Fibroblast of pulmonary artery (primary cell): ENCODE measurements around the gene ADORA3.

Source experiments
- DNase-seq: peaks from one replicate; pipeline ENCODE4 v3.0.0-alpha.2; 2010; ENCODE audit warnings: low read depth
- H3K4me3 ChIP-seq: replicated peaks from 2 replicates; pipeline ENCODE4 v1.5.1; 2011; ENCODE audit warnings: low read depth, mild to moderate bottlenecking, control low read depth, low read length, moderate library complexity
- TF ChIP-seq, protein P1 (sequence below): IDR thresholded peaks from 2 replicates; pipeline ENCODE4 v1.5.1; 2011; ENCODE audit warnings: mild to moderate bottlenecking, control low read depth, low read length, inconsistent platforms; ENCODE audit errors: missing control alignments

Gene ADORA3

GRCh38 chr1:111497592-111497991 lies 5.8 kb downstream of the ADORA3 start:
- no peak overlapping the region for H3K4me3 ChIP-seq
- no peak for DNase-seq
- TF ChIP-seq, protein P1, sequence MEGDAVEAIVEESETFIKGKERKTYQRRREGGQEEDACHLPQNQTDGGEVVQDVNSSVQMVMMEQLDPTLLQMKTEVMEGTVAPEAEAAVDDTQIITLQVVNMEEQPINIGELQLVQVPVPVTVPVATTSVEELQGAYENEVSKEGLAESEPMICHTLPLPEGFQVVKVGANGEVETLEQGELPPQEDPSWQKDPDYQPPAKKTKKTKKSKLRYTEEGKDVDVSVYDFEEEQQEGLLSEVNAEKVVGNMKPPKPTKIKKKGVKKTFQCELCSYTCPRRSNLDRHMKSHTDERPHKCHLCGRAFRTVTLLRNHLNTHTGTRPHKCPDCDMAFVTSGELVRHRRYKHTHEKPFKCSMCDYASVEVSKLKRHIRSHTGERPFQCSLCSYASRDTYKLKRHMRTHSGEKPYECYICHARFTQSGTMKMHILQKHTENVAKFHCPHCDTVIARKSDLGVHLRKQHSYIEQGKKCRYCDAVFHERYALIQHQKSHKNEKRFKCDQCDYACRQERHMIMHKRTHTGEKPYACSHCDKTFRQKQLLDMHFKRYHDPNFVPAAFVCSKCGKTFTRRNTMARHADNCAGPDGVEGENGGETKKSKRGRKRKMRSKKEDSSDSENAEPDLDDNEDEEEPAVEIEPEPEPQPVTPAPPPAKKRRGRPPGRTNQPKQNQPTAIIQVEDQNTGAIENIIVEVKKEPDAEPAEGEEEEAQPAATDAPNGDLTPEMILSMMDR, result no peak

GRCh38 chr1:111496398-111496797 lies 7.0 kb downstream of the ADORA3 start:
- H3K4me3 ChIP-seq, result no peak overlapping the region
- TF ChIP-seq, protein P1, result no peak
- DNase-seq, result no peak

GRCh38 chr1:111491070-111491469 lies 12.4 kb downstream of the ADORA3 start:
- TF ChIP-seq, protein P1, result no peak
- H3K4me3 ChIP-seq, result no peak overlapping the region
- no peak for DNase-seq

- no peak overlapping the region for H3K4me3 ChIP-seq
- TF ChIP-seq, protein P1, result no peak
- peak; percentile 11 for DNase-seq
Observed at GRCh38 chr1:111490220-111490619, 13.2 kb downstream of the ADORA3 start.

GRCh38 chr1:111489604-111490003 lies 13.8 kb downstream of the ADORA3 start:
- TF ChIP-seq, protein P1, result no peak
- H3K4me3 ChIP-seq, result no peak overlapping the region
- peak; percentile 64 for DNase-seq

- no peak for DNase-seq
- TF ChIP-seq, protein P1, result no peak
- H3K4me3 ChIP-seq, result no peak overlapping the region
Observed at GRCh38 chr1:111488669-111489068, 14.8 kb downstream of the ADORA3 start.

DNA sequence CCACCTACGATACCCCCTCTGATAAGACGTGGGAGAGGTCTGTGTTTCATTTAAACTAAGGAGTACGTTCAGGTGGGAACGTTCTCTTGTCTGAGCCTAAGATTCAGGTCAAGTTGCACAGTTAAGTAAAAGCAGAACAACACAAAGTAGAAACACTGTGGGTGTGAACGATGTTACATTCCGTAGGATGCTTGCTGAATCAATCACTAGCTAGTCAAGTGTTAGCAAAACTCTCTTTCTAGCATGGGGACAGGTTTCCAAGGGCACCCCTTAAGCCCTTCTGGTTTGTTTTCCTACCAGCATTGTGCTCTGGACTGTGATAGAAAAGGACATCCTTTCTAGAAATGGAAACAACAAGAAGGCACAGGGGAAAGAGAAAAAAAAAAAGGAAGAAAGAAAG lies 16.3 kb downstream of the ADORA3 start:
- H3K4me3 ChIP-seq, result no peak overlapping the region
- no peak for DNase-seq
- TF ChIP-seq, protein P1, result no peak
